ENCODE data around the gene ANKRD27. TPM values are rescaled to one million over a fixed set of nuclear protein-coding genes. Genes with fewer than 3 reads are reported as not detected.

The ANKRD27 gene
- total RNA-seq, 5 donors from 2014 or later (not counting 1 experiment from before 2014, with no cell fraction given): 32.1 to 49.7 (median 42.7) TPM

DNA sequence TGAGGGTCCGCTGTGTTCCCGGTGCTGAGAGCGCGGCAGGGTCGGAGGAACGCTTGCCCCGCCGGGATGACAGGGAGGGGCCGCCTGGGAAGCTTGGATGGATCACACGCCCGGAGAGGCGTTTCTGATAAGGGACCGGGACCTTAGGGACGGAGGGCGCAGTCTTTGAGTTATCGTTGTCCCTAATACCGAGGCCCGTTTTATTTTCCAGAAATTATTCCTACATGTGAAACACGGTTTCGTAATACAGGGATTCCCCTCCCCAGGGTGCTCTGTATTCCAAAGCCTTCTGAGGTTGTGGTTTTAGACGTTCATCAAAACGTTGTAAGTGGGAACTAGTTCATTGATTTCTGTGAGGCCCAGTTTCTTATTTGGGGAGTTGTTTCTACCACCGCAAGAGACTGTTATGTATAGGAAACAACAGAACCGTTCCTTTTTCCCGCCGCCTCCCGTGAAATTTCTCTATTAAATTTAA, 93.2 kb downstream of the ANKRD27 start:
- H3K4me1 Mint-ChIP-seq: peaks cover 32 to 47% (median 43%) of the 10 kb centered on the region in 3 donors
- peak overlapping the region; percentile 72 for H3K4me3 ChIP-seq (ENCODE audit: control insufficient read depth in 1 of 2, extremely low read depth in 1 of 2, low read length in 1 of 2)
- peaks cover 22% of the 10 kb centered on the region for H3K36me3 Mint-ChIP-seq
- H3K36me3 ChIP-seq (ENCODE audit: control insufficient read depth in 2 of 2, extremely low read depth in 1 of 2, insufficient read depth in 1 of 2, low read length in 1 of 2): peaks cover 0 to 22% of the 10 kb centered on the region in 2 donors
- H3K9me3 ChIP-seq: no peaks in the 10 kb centered on the region
- peak overlapping the region in 1 of 2 donors; percentile 61 for H3K27ac Mint-ChIP-seq
- peaks cover 0 to 1% of the 10 kb centered on the region in 2 donors for H3K27me3 Mint-ChIP-seq
- no peak overlapping the region for H3K27ac ChIP-seq (ENCODE audit: low read length)
- peak in 1 of 35 experiments; percentile 31 for DNase-seq
- peaks cover 19 to 24% of the 10 kb centered on the region in 2 experiments for H3K4me1 ChIP-seq (ENCODE audit: control insufficient read depth in 1 of 2, extremely low read depth in 1 of 2, insufficient read depth in 2 of 2, low read length in 2 of 2)
- ChIA-PET CTCF (no interaction called here), POLR2A (no interaction called here)
- WGBS (ENCODE audit: insufficient coverage): 0% methylated on average over 16 of the region's 27 CpGs
- no peak for ATAC-seq (replicated peaks in 1 of 4)
- H3K9me3 Mint-ChIP-seq: no peaks in the 10 kb centered on the region
- no peaks in the 10 kb centered on the region for H3K27me3 ChIP-seq (replicated peaks in 1 of 2; ENCODE audit: control insufficient read depth in 2 of 2, extremely low read depth in 1 of 2, insufficient read depth in 2 of 2, low read length in 1 of 2)
- H3K4me3 Mint-ChIP-seq: peak overlapping the region; percentile 80 to 84 (median 82)

DNA sequence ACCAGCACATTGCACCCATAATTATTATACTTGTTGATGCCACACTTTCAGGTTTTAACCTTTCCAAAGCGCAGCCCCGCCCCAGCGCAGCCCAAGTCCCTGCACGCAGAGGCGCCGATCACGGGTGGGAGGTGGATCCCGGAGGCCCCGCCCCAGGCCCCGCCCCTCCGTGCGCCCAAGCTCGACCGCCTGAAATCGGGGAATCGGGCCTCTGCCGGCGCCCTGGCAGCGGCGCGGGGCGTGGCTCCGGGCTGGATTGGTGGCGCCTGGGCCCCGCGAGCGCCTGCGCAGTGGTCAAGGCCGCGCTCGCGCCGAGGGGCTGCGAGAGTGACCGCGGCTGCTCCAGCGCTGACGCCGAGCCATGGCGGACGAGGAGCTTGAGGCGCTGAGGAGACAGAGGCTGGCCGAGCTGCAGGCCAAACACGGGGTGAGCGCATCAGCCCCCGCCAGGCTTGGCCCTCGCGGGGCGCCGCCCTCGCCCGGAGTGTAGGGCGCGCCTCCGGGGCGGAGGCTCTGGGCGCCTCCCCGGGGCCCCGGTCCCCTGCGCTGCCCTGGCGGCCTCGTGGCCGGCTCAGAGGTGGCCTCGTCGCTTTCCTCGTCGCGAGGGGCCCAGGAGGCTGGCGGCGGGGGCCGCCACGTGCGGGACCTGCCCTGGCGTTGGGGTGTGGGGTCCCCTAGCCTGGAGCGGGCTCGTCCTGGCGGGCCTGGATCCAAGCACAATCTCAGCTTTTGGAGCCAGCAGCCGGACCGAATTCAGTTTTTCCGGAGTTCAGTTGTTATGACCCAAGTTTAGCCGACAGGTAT, 93.9 kb downstream of the ANKRD27 start, which contains the start of gene PDCD5:
PDCD5 (plus strand) TSS at position 290 of the 804 bp plus-strand sequence; CDS start at position 362, 72 bp downstream.
- peak within 1 kb of the TSS; percentile 72 for H3K4me3 ChIP-seq (ENCODE audit: control insufficient read depth in 1 of 2, extremely low read depth in 1 of 2, low read length in 1 of 2)

GRCh38 chr19:32580353-32580900, 94.6 kb downstream of the ANKRD27 start:
- H3K9me3 Mint-ChIP-seq: no peaks in the 10 kb centered on the region
- Histone ChIP-seq H3K9me3 (no peaks in the 10 kb centered on the region), H3K27me3 (replicated peaks in 1 of 2; ENCODE audit: control insufficient read depth in 2 of 2, extremely low read depth in 1 of 2, insufficient read depth in 2 of 2, low read length in 1 of 2) (no peaks in the 10 kb centered on the region), H3K4me1 (ENCODE audit: control insufficient read depth in 1 of 2, extremely low read depth in 1 of 2, insufficient read depth in 2 of 2, low read length in 2 of 2) (peaks cover 11 to 19% of the 10 kb centered on the region in 2 experiments), H3K27ac (ENCODE audit: low read length) (peak overlapping the region; percentile 47), H3K4me3 (ENCODE audit: control insufficient read depth in 1 of 2, extremely low read depth in 1 of 2, low read length in 1 of 2) (peak overlapping the region; percentile 67 to 72), H3K36me3 (ENCODE audit: control insufficient read depth in 2 of 2, extremely low read depth in 1 of 2, insufficient read depth in 1 of 2, low read length in 1 of 2) (peaks cover 0 to 10% of the 10 kb centered on the region in 2 donors)
- CTCF ChIA-PET: interaction anchor here (1.0 kb wide), 2 partner anchors 17 to 167 kb away, joined by 3 to 8 read pairs; no protein-coding TSS in a partner anchor
- peaks cover 0 to 1% of the 10 kb centered on the region in 2 donors for H3K27me3 Mint-ChIP-seq
- H3K4me3 Mint-ChIP-seq: peak overlapping the region; percentile 84 to 95 (median 93)
- 23% methylated on average over 20 of the region's 22 CpGs for whole genome bisulfite sequencing (ENCODE audit: insufficient coverage)
- H3K27ac Mint-ChIP-seq: peak overlapping the region; percentile 88 to 96
- no peak for DNase-seq
- POLR2A ChIA-PET: interaction anchor here in 1 of 2 donors (0.7 kb wide), 1 partner anchor 595 kb away, joined by 11 read pairs; no protein-coding TSS in a partner anchor
- peak in 1 of 4 experiments; percentile 14 for ATAC-seq (replicated peaks in 1 of 4)
- H3K4me1 Mint-ChIP-seq: peaks cover 19 to 35% (median 31%) of the 10 kb centered on the region in 3 donors
- peaks cover 11% of the 10 kb centered on the region for H3K36me3 Mint-ChIP-seq

More for the DNA sequence above, 93.9 kb downstream of the ANKRD27 start, which contains the start of gene PDCD5:
- Mint-ChIP-seq H3K27ac (peak within 1 kb of the TSS; percentile 88 to 96), H3K4me3 (peak within 1 kb of the TSS; percentile 84 to 95 (median 93)), H3K27me3 (peaks cover 0 to 1% of the 10 kb centered on the region in 2 donors), H3K4me1 (peaks cover 25 to 40% (median 36%) of the 10 kb centered on the region in 3 donors), H3K9me3 (no peaks in the 10 kb centered on the region), H3K36me3 (peaks cover 17% of the 10 kb centered on the region)
- Histone ChIP-seq H3K36me3 (ENCODE audit: control insufficient read depth in 2 of 2, extremely low read depth in 1 of 2, insufficient read depth in 1 of 2, low read length in 1 of 2) (peaks cover 0 to 16% of the 10 kb centered on the region in 2 donors), H3K4me1 (ENCODE audit: control insufficient read depth in 1 of 2, extremely low read depth in 1 of 2, insufficient read depth in 2 of 2, low read length in 2 of 2) (peaks cover 18 to 19% of the 10 kb centered on the region in 2 experiments), H3K27me3 (replicated peaks in 1 of 2; ENCODE audit: control insufficient read depth in 2 of 2, extremely low read depth in 1 of 2, insufficient read depth in 2 of 2, low read length in 1 of 2) (no peaks in the 10 kb centered on the region), H3K27ac (ENCODE audit: low read length) (peak within 1 kb of the TSS; percentile 47), H3K9me3 (no peaks in the 10 kb centered on the region)
- ChIA-PET POLR2A (interaction anchor here in 1 of 2 donors (0.6 kb wide), 2 partner anchors 8 to 337 kb away, joined by 4 to 5 read pairs; no protein-coding TSS in a partner anchor), CTCF (interaction anchor here in 1 of 2 donors (0.7 to 1.0 kb wide), 2 partner anchors 16 to 264 kb away, joined by 3 read pairs; no protein-coding TSS in a partner anchor)
- ATAC-seq (replicated peaks in 1 of 4) (peak; percentile 92 to 95 (median 93)), DNase-seq (peak; percentile 90 to 99 (median 97))
- WGBS (ENCODE audit: insufficient coverage): 0% methylated on average over 79 of the region's 81 CpGs

DNA sequence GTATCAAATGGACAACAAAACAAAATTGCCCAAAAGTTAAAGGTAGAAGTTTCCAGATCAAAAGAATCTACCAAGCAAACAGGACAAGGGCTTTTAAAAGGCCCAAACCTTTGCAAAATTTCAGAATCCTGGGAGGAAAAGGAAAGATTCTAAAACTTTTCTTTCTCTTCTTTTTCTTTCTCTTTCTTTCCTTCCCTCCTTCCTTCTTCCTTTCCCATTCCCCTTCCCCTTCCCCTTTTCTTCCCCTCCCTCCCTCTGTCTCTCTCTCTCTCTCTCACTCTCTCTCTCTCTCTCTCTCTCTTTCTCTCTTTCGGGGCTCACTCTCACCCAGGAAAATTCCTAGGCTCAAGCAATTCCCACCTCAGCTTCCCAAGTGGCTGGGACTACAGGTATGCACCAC, 98.2 kb downstream of the ANKRD27 start:
- peaks cover 15 to 18% (median 16%) of the 10 kb centered on the region in 3 donors for H3K4me1 Mint-ChIP-seq
- H3K4me3 ChIP-seq (ENCODE audit: control insufficient read depth in 1 of 2, extremely low read depth in 1 of 2, low read length in 1 of 2): no peak overlapping the region
- H3K4me3 Mint-ChIP-seq: no peak overlapping the region
- CTCF ChIA-PET: no interaction called here
- H3K36me3 ChIP-seq (ENCODE audit: control insufficient read depth in 2 of 2, extremely low read depth in 1 of 2, insufficient read depth in 1 of 2, low read length in 1 of 2): no peaks in the 10 kb centered on the region
- POLR2A ChIA-PET: no interaction called here
- H3K27me3 ChIP-seq (replicated peaks in 1 of 2; ENCODE audit: control insufficient read depth in 2 of 2, extremely low read depth in 1 of 2, insufficient read depth in 2 of 2, low read length in 1 of 2): no peaks in the 10 kb centered on the region
- peaks cover 2 to 23% of the 10 kb centered on the region in 2 experiments for H3K4me1 ChIP-seq (ENCODE audit: control insufficient read depth in 1 of 2, extremely low read depth in 1 of 2, insufficient read depth in 2 of 2, low read length in 2 of 2)
- WGBS (ENCODE audit: insufficient coverage): no CpG with 5 or more reads among the region's 1 CpG
- H3K27ac Mint-ChIP-seq: no peak overlapping the region
- DNase-seq (no peak), ATAC-seq (replicated peaks in 1 of 4) (no peak)
- H3K27me3 Mint-ChIP-seq: peaks cover 0 to 3% of the 10 kb centered on the region in 2 donors
- H3K9me3 ChIP-seq: no peaks in the 10 kb centered on the region
- no peaks in the 10 kb centered on the region for H3K9me3 Mint-ChIP-seq
- H3K36me3 Mint-ChIP-seq: no peaks in the 10 kb centered on the region
- H3K27ac ChIP-seq (ENCODE audit: low read length): no peak overlapping the region

- H3K9me3 Mint-ChIP-seq: no peaks in the 10 kb centered on the region
Observed at GRCh38 chr19:32573492-32573794, 101.5 kb downstream of the ANKRD27 start.

More at GRCh38 chr19:32573492-32573794, 101.5 kb downstream of the ANKRD27 start:
- Histone ChIP-seq H3K27me3 (replicated peaks in 1 of 2; ENCODE audit: control insufficient read depth in 2 of 2, extremely low read depth in 1 of 2, insufficient read depth in 2 of 2, low read length in 1 of 2) (peaks cover 0 to 20% of the 10 kb centered on the region in 2 experiments), H3K27ac (ENCODE audit: low read length) (no peak overlapping the region), H3K9me3 (no peaks in the 10 kb centered on the region), H3K36me3 (ENCODE audit: control insufficient read depth in 2 of 2, extremely low read depth in 1 of 2, insufficient read depth in 1 of 2, low read length in 1 of 2) (no peaks in the 10 kb centered on the region), H3K4me3 (ENCODE audit: control insufficient read depth in 1 of 2, extremely low read depth in 1 of 2, low read length in 1 of 2) (no peak overlapping the region), H3K4me1 (ENCODE audit: control insufficient read depth in 1 of 2, extremely low read depth in 1 of 2, insufficient read depth in 2 of 2, low read length in 2 of 2) (peaks cover 2 to 18% of the 10 kb centered on the region in 2 experiments)
- H3K27me3 Mint-ChIP-seq: peaks cover 6 to 13% of the 10 kb centered on the region in 2 donors
- no peaks in the 10 kb centered on the region for H3K36me3 Mint-ChIP-seq
- ChIA-PET CTCF (interaction anchor here in 1 of 2 donors (0.6 to 1.1 kb wide), 2 partner anchors 46 to 235 kb away, joined by 3 to 4 read pairs; no protein-coding TSS in a partner anchor), POLR2A (no interaction called here)
- WGBS (ENCODE audit: insufficient coverage): 100% methylated on average over 2 of the region's 3 CpGs
- DNase-seq: no peak
- peak overlapping the region; percentile 25 to 89 (median 68) for H3K4me3 Mint-ChIP-seq
- no peak for ATAC-seq (replicated peaks in 1 of 4)
- peaks cover 13 to 21% (median 16%) of the 10 kb centered on the region in 3 donors for H3K4me1 Mint-ChIP-seq
- no peak overlapping the region for H3K27ac Mint-ChIP-seq
